HepG2 (cell line): ENCODE measurements around the gene FAM222B. TPM values are rescaled to one million over a fixed set of nuclear protein-coding genes. Genes with fewer than 3 reads are reported as not detected.
A peak's percentile ranks its signal among the peaks of the same experiment; 100 is the strongest.

ENCODE experiments used
- ATAC-seq: fragments of 200-7000 bp; cut with Tn5 transposase; 3 replicates; pipeline ENCODE4 v1.9.1; 2020; ENCODE audit warnings: mild to moderate bottlenecking, moderate library complexity
- BruUV-seq: library from RNA; stranded (reverse); fragments of 400-500 nt; replicated peaks from 2 replicates; lab custom pipeline; 2021; lab: Mats Ljungman, UMichigan
- CTCF ChIA-PET: fragments of 300-600 bp; formaldehyde crosslinking; extraction: SDS; loops from one replicate; lab custom pipeline; 2021; ENCODE audit warnings: low total read pairs, inconsistent platforms, low intra/inter-chr PET ratio; lab: Yijun Ruan, JAX
- POLR2A ChIA-PET: fragments of 350-600 bp; sonication (Branson Sonifier 250); formaldehyde crosslinking; loops from one replicate; lab custom pipeline; 2020; ENCODE audit warnings: antibody characterized with exemption, inconsistent platforms; lab: Yijun Ruan, JAX
- DNase-seq: peaks from one replicate; pipeline ENCODE4 v3.0.0-alpha.2; 2015; ENCODE audit warnings: low spot score
- FAIRE-seq: peaks from 3 replicates; lab custom pipeline; 2011; peaks lifted over from hg19 to GRCh38; lab: Jason Lieb, UNC
- H2AFZ ChIP-seq: one replicate; pipeline ENCODE4 v1.6.1; 2011; ENCODE audit warnings: low read length, inconsistent platforms
- H3K27ac ChIP-seq: fragments of 300-600 bp; 3 replicates; pipeline ENCODE4 v1.8.0; 2011; ENCODE audit warnings: mixed run types, mild to moderate bottlenecking, mixed read lengths, low read length, inconsistent platforms; ENCODE audit not compliant: insufficient read depth; ENCODE audit errors: extremely low read length
- H3K27me3 ChIP-seq, 2 experiments: fragments of 200-600 bp in 1 of 2; 2 replicates in 1 of 2; 3 replicates in 1 of 2; pipeline versions ENCODE4 v1.6.0 to v1.8.0; 2011; ENCODE audit warnings: low read length in 2 of 2, mild to moderate bottlenecking in 2 of 2, moderate library complexity in 2 of 2, inconsistent platforms in 1 of 2; ENCODE audit not compliant: insufficient read depth in 2 of 2, control insufficient read depth in 1 of 2
- H3K36me3 ChIP-seq, 2 experiments: fragments of 200-600 bp in 1 of 2; replicated peaks in 1 of 2; 2 replicates in 1 of 2; 3 replicates in 1 of 2; pipeline versions ENCODE4 v1.5.1 to v1.8.0; 2011; ENCODE audit warnings: low read length in 2 of 2, inconsistent platforms in 1 of 2; ENCODE audit not compliant: insufficient read depth in 2 of 2, control insufficient read depth in 1 of 2
- H3K4me1 ChIP-seq: 2 replicates; pipeline ENCODE4 v1.5.1; 2012; ENCODE audit warnings: low read length, inconsistent platforms; ENCODE audit not compliant: insufficient read depth
- H3K4me2 ChIP-seq: 2 replicates; pipeline ENCODE4 v1.6.0; 2011; ENCODE audit warnings: low read depth, low read length, inconsistent platforms
- H3K4me3 ChIP-seq, 3 experiments: fragments of 200-600 bp in 1 of 3; sonication (generic), shearing (Covaris generic) in 1 of 3; replicated peaks in 1 of 3; 2 replicates each; pipeline ENCODE4 v1.5.1; 2011 to 2016; ENCODE audit warnings: low read length in 3 of 3, inconsistent platforms in 2 of 3, low read depth in 2 of 3, mild to moderate bottlenecking in 2 of 3, control low read depth in 1 of 3, mixed read lengths in 1 of 3; ENCODE audit not compliant: insufficient read depth in 1 of 3
- H3K79me2 ChIP-seq: one replicate; pipeline ENCODE4 v1.6.1; 2011; ENCODE audit warnings: low read length, inconsistent platforms; ENCODE audit not compliant: insufficient read depth
- H3K9ac ChIP-seq: 2 replicates; pipeline ENCODE4 v1.6.0; 2011; ENCODE audit warnings: mild to moderate bottlenecking, low read depth, low read length, inconsistent platforms; ENCODE audit not compliant: insufficient read depth
- H3K9me3 ChIP-seq: 2 replicates; pipeline ENCODE4 v1.5.1; 2012; ENCODE audit warnings: mild to moderate bottlenecking, low read length
- H4K20me1 ChIP-seq: 2 replicates; pipeline ENCODE4 v1.6.0; 2011; ENCODE audit warnings: inconsistent platforms, mild to moderate bottlenecking, low read length, moderate library complexity; ENCODE audit not compliant: insufficient read depth
- E2F5 ChIP-seq: sonication (generic); formaldehyde crosslinking; conservative IDR thresholded peaks from 2 replicates; pipeline ENCODE4 v1.4.0; 2020; ENCODE audit warnings: missing genetic modification reagents
- ELF3 ChIP-seq: IDR thresholded peaks from 2 replicates; pipeline ENCODE4 v1.6.1; 2016; ENCODE audit warnings: missing genetic modification reagents, missing compliant biosample characterization
- HDAC2 ChIP-seq: sonication (generic); formaldehyde crosslinking; IDR thresholded peaks from 2 replicates; pipeline ENCODE4 v1.4.0; 2020; ENCODE audit warnings: missing genetic modification reagents
- MLX ChIP-seq: IDR thresholded peaks from 2 replicates; pipeline ENCODE4 v1.6.1; 2016
- TBL1XR1 ChIP-seq: fragments of 150-350 bp; IDR thresholded peaks from 2 replicates; pipeline ENCODE4 v1.6.1; 2014; ENCODE audit warnings: borderline replicate concordance, low read length; ENCODE audit not compliant: partially characterized antibody
- YEATS2 ChIP-seq: sonication (generic); formaldehyde crosslinking; IDR thresholded peaks from 2 replicates; pipeline ENCODE4 v1.4.0; 2020; ENCODE audit warnings: missing genetic modification reagents, borderline replicate concordance
- ZBTB21 ChIP-seq: sonication (generic); formaldehyde crosslinking; IDR thresholded peaks from 2 replicates; pipeline ENCODE4 v1.4.0; 2020; ENCODE audit warnings: missing genetic modification reagents
- ZNF276 ChIP-seq: sonication (generic); formaldehyde crosslinking; IDR thresholded peaks from 2 replicates; pipeline ENCODE4 v1.4.0; 2020; ENCODE audit warnings: mild to moderate bottlenecking, low read depth, missing genetic modification reagents
- ZNF432 ChIP-seq: sonication (generic); formaldehyde crosslinking; IDR thresholded peaks from 2 replicates; pipeline ENCODE4 v1.5.0; 2020; ENCODE audit warnings: missing genetic modification reagents, mild to moderate bottlenecking, borderline replicate concordance
- ZNF446 ChIP-seq: sonication (generic); formaldehyde crosslinking; IDR thresholded peaks from 2 replicates; pipeline ENCODE4 v1.5.0; 2020; ENCODE audit warnings: mild to moderate bottlenecking, missing genetic modification reagents
- ZNF510 ChIP-seq: sonication (generic); formaldehyde crosslinking; IDR thresholded peaks from 2 replicates; pipeline ENCODE4 v1.4.0; 2020; ENCODE audit warnings: low read depth, mild to moderate bottlenecking, missing genetic modification reagents
- ZNF564 ChIP-seq: sonication (generic); formaldehyde crosslinking; IDR thresholded peaks from 2 replicates; pipeline ENCODE4 v1.8.1; 2023; ENCODE audit warnings: mild to moderate bottlenecking, missing genetic modification reagents
- WGBS: methylation state at CpG from one replicate; pipeline ENCODE4 v1.1.6; 2017; ENCODE audit warnings: low lambda C conversion rate; 5-methylcytosine and 5-hydroxymethylcytosine counted together
- in situ Hi-C: cut with HindIII; loops from 2 replicates; pipeline ENCODE4 v1.10.0; 2017; ENCODE audit warnings: low pct_unique_long_range_greater_than_20kb; ENCODE audit not compliant: extremely low pct_ligation_motif_present
- intact Hi-C: fragments of 100-400 bp; cut with micrococcal nuclease; formaldehyde crosslinking; loops from one replicate; pipeline ENCODE4 v1.10.0; 2022; ENCODE audit not compliant: unreplicated experiment
- polyA plus RNA-seq, 8 experiments: library from polyadenylated mRNA; depleted of rRNA in 3 of 8; stranded (reverse) in 7 of 8; unstranded in 1 of 8; fragments of >200 nt; fragmentation: Illumina TruSeq in 4 of 8; extraction: Trizol in 4 of 8; gene quantifications; 2 replicates each; pipeline versions ENCODE4 v1.2.1 to v1.2.3, GENCODE V29; 2011 to 2016; ENCODE audit warnings: low read depth in 4 of 8, missing spikeins in 1 of 8, mixed read lengths in 1 of 8; ENCODE audit not compliant: insufficient read depth in 1 of 8
- total RNA-seq, 5 experiments: library from RNA; depleted of rRNA; stranded (reverse); fragments of >200 nt; fragmentation: Illumina TruSeq; extraction: Trizol; gene quantifications; 2 replicates each; pipeline ENCODE4 v1.2.3, GENCODE V29; 2016; ENCODE audit warnings: low read depth in 1 of 5
- TF ChIP-seq, protein P1 (sequence below): sonication (generic); formaldehyde crosslinking; IDR thresholded peaks from 2 replicates; pipeline ENCODE4 v1.4.0; 2020; ENCODE audit warnings: missing genetic modification reagents
- TF ChIP-seq, protein P2 (sequence below): sonication (generic); formaldehyde crosslinking; IDR thresholded peaks from 2 replicates; pipeline ENCODE4 v1.5.0; 2020; ENCODE audit warnings: missing genetic modification reagents

The FAM222B gene
- total and polyA plus RNA-seq, 2 of the 13 experiments (the other 11 are each of a cell fraction or from before 2014, with no cell fraction given), result 3.5 to 7.3 TPM

GRCh38 chr17:28711723-28712031 lies 130.9 kb downstream of the FAM222B start, which contains the start of gene PROCA1 (continued):
- TF ChIP-seq ZNF510 (CRISPR knock-in tag), result no peak

DNA sequence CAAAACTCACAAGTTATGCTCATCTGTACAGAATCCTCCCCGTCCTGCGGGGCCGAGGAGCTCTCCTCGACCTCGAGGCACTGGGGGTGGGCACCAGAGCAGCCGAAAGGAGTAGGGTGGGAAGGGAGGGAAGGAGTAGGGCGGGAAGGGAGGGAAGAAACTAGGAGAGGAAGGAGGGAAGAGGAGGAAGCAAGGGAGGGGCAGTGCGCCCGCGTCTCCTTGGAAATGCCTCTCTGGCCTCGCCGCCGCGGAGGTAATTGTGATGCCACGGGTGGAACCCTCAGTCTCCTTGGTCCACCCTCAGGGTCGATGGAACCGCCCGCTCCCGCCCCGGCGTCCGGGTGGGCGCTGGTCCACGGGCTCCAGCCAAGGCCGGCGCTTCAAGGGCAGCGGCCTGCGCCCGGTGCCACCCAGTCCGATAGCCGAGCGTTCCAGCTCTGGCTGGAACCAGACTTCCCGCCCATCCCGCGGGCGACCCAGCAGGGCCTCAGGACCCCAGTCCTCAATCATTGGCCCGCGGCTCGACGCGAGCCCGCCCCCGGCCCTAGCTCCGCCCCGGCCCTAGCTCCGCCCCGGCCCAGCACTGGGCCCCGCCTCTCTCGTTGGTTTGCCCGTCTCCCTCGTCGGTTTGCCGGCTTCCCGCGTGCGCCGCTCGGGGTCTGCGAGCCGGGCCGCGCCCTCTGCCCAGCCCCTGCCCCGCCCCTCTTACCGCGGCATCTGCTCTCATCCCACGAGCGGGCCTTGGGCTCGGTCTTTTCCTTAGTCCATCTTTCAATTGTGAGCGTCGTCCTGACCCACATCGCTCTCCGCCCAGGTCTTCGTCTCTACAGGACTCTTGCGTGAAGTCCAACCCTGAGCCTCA lies 131.5 kb downstream of the FAM222B start:
- 12% methylated on average over 35 of the region's 74 CpGs for WGBS
- no peaks in the 10 kb centered on the region for H3K79me2 ChIP-seq
- no peaks in the 10 kb centered on the region for H3K36me3 ChIP-seq
- intact Hi-C loops, result no loop called here
- H3K9ac ChIP-seq, result peak overlapping the region; percentile 92
- CTCF ChIA-PET, result no interaction called here
- peaks cover 47% of the 10 kb centered on the region for H3K4me1 ChIP-seq
- DNase-seq, result peak; percentile 86
- H3K4me2 ChIP-seq, result peak overlapping the region; percentile 99
- H3K9me3 ChIP-seq, result no peaks in the 10 kb centered on the region
- no TSS peak for BruUV-seq
- peak overlapping the region; percentile 65 to 76 (median 67) for H3K4me3 ChIP-seq
- peaks cover 0 to 2% of the 10 kb centered on the region in 2 experiments; a peak in 2 of 5 replicates for H3K27me3 ChIP-seq
- H3K27ac ChIP-seq, result peak overlapping the region; percentile 99
- in situ Hi-C loops, result no loop called here
- peak; percentile 91 for ATAC-seq
- FAIRE-seq, result peak; percentile 54
- POLR2A ChIA-PET, result interaction anchor here (0.6 to 10.8 kb wide), 18 partner anchors 10 to 198 kb away, joined by 3 to 220 read pairs (median 6); partner anchors contain the start of genes BLTP2, ERAL1, NEK8 and RPL23A
- no peak overlapping the region for H2AFZ ChIP-seq
- H4K20me1 ChIP-seq, result no peaks in the 10 kb centered on the region
- 0 out of 2 replicates have a peak, but pooled peaks have one; percentile 25 for TF ChIP-seq ZNF564 (CRISPR knock-in tag)
- 0 out of 2 replicates have a peak, but pooled peaks have one; percentile 52 for TF ChIP-seq ZNF276 (CRISPR knock-in tag)
- no peak for TF ChIP-seq ZBTB21
- peak; percentile 27; the same call in 1 of the 2 replicates for TF ChIP-seq YEATS2 (CRISPR knock-in tag)
- peak; percentile 34; the same call in 1 of the 2 replicates for TF ChIP-seq MLX (CRISPR knock-in tag)
- no peak for TF ChIP-seq ZNF432 (CRISPR knock-in tag)
- TF ChIP-seq ELF3 (CRISPR knock-in tag), result peak; percentile 51; the same call in 1 of the 2 replicates
- TF ChIP-seq, protein P1, sequence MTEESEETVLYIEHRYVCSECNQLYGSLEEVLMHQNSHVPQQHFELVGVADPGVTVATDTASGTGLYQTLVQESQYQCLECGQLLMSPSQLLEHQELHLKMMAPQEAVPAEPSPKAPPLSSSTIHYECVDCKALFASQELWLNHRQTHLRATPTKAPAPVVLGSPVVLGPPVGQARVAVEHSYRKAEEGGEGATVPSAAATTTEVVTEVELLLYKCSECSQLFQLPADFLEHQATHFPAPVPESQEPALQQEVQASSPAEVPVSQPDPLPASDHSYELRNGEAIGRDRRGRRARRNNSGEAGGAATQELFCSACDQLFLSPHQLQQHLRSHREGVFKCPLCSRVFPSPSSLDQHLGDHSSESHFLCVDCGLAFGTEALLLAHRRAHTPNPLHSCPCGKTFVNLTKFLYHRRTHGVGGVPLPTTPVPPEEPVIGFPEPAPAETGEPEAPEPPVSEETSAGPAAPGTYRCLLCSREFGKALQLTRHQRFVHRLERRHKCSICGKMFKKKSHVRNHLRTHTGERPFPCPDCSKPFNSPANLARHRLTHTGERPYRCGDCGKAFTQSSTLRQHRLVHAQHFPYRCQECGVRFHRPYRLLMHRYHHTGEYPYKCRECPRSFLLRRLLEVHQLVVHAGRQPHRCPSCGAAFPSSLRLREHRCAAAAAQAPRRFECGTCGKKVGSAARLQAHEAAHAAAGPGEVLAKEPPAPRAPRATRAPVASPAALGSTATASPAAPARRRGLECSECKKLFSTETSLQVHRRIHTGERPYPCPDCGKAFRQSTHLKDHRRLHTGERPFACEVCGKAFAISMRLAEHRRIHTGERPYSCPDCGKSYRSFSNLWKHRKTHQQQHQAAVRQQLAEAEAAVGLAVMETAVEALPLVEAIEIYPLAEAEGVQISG (CRISPR knock-in tag), result peak; percentile 71
- peak; percentile 24 for TF ChIP-seq TBL1XR1
- peak; percentile 57; the same call in 1 of the 2 replicates for TF ChIP-seq HDAC2
- peak; percentile 52; the same call in 1 of the 2 replicates for TF ChIP-seq E2F5 (CRISPR knock-in tag)
- TF ChIP-seq, protein P2, sequence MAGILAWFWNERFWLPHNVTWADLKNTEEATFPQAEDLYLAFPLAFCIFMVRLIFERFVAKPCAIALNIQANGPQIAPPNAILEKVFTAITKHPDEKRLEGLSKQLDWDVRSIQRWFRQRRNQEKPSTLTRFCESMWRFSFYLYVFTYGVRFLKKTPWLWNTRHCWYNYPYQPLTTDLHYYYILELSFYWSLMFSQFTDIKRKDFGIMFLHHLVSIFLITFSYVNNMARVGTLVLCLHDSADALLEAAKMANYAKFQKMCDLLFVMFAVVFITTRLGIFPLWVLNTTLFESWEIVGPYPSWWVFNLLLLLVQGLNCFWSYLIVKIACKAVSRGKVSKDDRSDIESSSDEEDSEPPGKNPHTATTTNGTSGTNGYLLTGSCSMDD (CRISPR knock-in tag), result no peak
- peak; percentile 27; the same call in 1 of the 2 replicates for TF ChIP-seq ZNF446 (CRISPR knock-in tag)
